AG09309 (cell line): ENCODE results near the gene PIH1D1.

Source experiments
- DNase-seq: peaks from one replicate; pipeline ENCODE4 v3.0.0-alpha.2; 2010; ENCODE audit warnings: low read depth
- H3K4me3 ChIP-seq: 2 replicates; pipeline ENCODE4 v1.5.1; 2011; ENCODE audit warnings: mild to moderate bottlenecking, low read depth, low read length, moderate library complexity; ENCODE audit not compliant: control insufficient read depth
- CTCF ChIP-seq: IDR thresholded peaks from 2 replicates; pipeline ENCODE4 v1.5.1; 2011; ENCODE audit warnings: mild to moderate bottlenecking, low read depth, low read length, inconsistent platforms; ENCODE audit not compliant: insufficient read depth, control insufficient read depth; ENCODE audit errors: missing control alignments

Gene PIH1D1

GRCh38 chr19:49439836-49440235 is 11.8 kb downstream of the PIH1D1 start:
- no peak for DNase-seq
- H3K4me3 ChIP-seq, result no peak overlapping the region
- TF ChIP-seq CTCF, result no peak

GRCh38 chr19:49438261-49438660 is 13.4 kb downstream of the PIH1D1 start:
- no peak for DNase-seq
- no peak overlapping the region for H3K4me3 ChIP-seq
- TF ChIP-seq CTCF, result no peak

- TF ChIP-seq CTCF, result no peak
These were observed 14.4 kb downstream of the PIH1D1 start for GRCh38 chr19:49437231-49437630.

GRCh38 chr19:49436381-49437017 is 15.1 kb downstream of the PIH1D1 start:
- H3K4me3 ChIP-seq, result no peak overlapping the region
- DNase-seq, result no peak
- no peak for TF ChIP-seq CTCF

More at GRCh38 chr19:49437231-49437630, 14.4 kb downstream of the PIH1D1 start:
- no peak overlapping the region for H3K4me3 ChIP-seq
- DNase-seq, result no peak

- no peak overlapping the region for H3K4me3 ChIP-seq
- no peak for DNase-seq
- TF ChIP-seq CTCF, result no peak
These were observed 15.9 kb downstream of the PIH1D1 start for GRCh38 chr19:49435670-49436069.

- no peak for TF ChIP-seq CTCF
- no peak for DNase-seq
- no peak overlapping the region for H3K4me3 ChIP-seq
These were observed 16.6 kb downstream of the PIH1D1 start for GRCh38 chr19:49434907-49435583.
